PFSK-1 (cell line): ENCODE measurements around the gene GRIK3.

Source experiments
- FOXP2 ChIP-seq: optimal IDR thresholded peaks from 2 replicates; pipeline ENCODE3; 2011; ENCODE audit warnings: borderline replicate concordance, control low read depth, inconsistent platforms; ENCODE audit not compliant: insufficient read depth; ENCODE audit errors: extremely low read length, extremely low read depth
- POLR2AphosphoS5 ChIP-seq: IDR thresholded peaks from 2 replicates; pipeline ENCODE4 v1.6.1; 2012; ENCODE audit warnings: low read depth, mild to moderate bottlenecking, control low read depth, low read length, moderate library complexity
- REST ChIP-seq, 2 experiments: IDR thresholded peaks; 2 replicates each; pipeline versions ENCODE4 v1.6.1 to v1.8.0; 2011 to 2012; ENCODE audit warnings: low read depth in 2 of 2, low read length in 2 of 2, control low read depth in 1 of 2, inconsistent platforms in 1 of 2, mild to moderate bottlenecking in 1 of 2, moderate library complexity in 1 of 2; ENCODE audit not compliant: insufficient read depth in 1 of 2
- SIN3A ChIP-seq: IDR thresholded peaks from 2 replicates; pipeline ENCODE4 v1.6.1; 2012; ENCODE audit warnings: mild to moderate bottlenecking, low read length, moderate library complexity, borderline replicate concordance; ENCODE audit not compliant: insufficient read depth
- TAF1 ChIP-seq: IDR thresholded peaks from 2 replicates; pipeline ENCODE4 v1.6.1; 2012; ENCODE audit warnings: low read length, control low read depth, borderline replicate concordance; ENCODE audit not compliant: insufficient read depth

GRCh38 chr1:36984026-36984425 lies 50.3 kb downstream of the GRIK3 start:
- TF ChIP-seq SIN3A (no peak), POLR2AphosphoS5 (no peak), REST (IDR thresholded peaks at IDR 0.05; ENCODE audit: insufficient read depth in 1 of 2, low read depth in 2 of 2, low read length in 2 of 2) (no peak), TAF1 (no peak), FOXP2 (no peak)
